Stimulated activated CD4-positive, alpha-beta T cell treated with anti-CD3 and anti-CD28 coated beads, TNF-alpha, amount 100 ng/mL, for 48 hours (primary cell): ENCODE results near the gene POFUT2.

Experiments used
- DNase-seq, 3 donors: peaks; one replicate each; pipeline ENCODE4 v3.0.0-alpha.2; 2020; ENCODE audit warnings: low read depth in 3 of 3

POFUT2 gene

DNA sequence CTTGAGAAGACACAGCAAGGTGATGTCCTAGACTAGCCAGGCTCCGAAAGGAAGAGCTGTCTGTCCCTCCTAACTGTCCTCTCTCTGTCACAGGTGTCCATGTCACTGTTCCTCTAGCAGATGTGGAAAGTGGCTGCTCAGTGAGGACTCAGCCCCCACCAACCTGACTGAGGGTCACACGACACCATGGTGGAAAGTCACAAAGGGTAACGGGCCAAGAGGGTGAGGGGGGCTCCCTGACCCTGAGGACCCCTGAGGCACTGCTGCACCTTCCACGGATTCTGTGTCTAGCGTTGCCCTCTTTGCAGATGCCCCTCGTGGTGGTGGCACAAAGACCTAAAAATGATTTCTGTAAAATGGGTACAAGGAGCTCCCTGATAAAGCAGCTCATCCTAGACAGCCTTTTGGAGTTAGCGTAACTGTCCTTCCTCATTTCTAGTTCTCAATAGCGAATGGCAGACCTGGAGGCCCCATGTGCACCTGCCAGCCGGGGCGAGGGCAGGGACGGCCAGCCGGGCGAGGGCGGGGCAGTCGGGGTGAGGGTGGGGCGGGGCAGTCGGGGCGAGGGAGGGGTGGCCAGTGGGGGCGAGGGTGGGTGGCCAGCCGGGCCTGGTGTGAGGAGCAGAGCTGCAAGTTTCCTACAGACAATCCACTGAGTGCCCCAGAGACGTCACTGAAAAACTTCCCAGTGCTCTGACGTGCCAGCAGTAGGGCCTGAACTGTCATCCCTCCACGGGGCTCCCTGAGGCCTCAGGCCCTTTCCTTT, 23.4 kb downstream of the POFUT2 start:
- no peak for DNase-seq

DNA sequence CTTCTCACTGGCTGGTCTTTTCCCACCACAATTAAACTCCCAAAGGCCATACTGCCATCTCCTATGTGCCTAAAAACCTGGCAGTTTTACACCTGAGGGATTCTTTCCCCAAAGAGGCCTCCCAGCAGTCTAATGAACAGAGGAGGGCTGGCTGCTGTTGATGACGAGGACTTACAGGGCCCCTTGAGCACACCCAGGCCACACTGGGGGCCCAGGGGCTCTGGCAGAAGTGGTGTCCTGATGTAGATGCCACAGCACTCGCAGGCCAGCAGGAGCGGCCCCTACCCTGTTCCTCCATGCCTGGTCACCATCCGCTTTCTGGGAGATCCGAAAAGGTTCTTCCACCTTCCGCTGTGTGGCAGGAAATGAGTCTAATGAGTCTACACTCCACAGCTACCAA, 24.2 kb downstream of the POFUT2 start:
- no peak for DNase-seq

DNA sequence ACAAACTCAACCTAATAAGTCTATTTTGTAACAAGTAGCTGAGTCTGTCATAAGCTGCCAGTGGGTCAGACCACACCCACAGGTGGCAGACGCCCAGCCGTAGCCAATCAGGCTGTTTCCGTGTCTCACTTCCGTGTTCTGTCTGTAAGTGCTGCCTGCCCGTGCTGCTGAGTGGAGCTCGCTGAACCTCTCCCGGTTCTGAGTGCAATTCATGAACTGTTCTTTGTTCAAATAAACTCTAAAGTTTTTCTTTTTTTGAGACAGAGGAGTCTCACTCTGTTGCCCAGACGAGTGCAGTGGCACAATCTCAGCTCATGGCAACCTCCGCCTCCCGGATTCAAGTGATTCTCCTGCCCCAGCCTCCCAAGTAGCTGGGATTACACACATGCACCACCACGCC, 25.1 kb downstream of the POFUT2 start:
- no peak for DNase-seq

DNA sequence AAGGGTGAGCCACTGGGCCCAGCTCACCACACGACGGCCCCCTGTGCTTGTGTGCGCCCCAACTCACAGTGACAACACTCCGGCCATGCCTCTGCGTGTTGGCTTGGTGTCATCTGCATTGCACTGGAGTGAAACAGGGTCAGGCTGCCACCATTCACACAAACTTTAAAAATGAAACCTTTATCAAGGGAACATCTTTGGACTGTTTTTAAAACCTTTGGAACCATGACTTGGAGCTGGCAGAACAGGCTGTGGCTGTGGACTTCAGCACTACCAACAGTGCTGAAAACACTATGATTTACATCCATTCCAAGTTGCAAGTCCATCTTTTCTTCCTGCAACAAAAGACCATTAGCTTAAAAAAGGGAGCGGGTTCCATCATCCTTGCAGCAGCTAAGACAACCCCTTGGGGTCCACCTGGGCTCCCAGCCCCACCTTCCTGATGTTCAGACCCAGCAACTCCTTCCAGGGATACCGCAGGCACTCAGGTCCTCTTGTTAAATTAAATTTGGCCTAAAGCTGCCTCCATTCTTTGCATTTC, 25.6 kb downstream of the POFUT2 start:
- no peak for DNase-seq

DNA sequence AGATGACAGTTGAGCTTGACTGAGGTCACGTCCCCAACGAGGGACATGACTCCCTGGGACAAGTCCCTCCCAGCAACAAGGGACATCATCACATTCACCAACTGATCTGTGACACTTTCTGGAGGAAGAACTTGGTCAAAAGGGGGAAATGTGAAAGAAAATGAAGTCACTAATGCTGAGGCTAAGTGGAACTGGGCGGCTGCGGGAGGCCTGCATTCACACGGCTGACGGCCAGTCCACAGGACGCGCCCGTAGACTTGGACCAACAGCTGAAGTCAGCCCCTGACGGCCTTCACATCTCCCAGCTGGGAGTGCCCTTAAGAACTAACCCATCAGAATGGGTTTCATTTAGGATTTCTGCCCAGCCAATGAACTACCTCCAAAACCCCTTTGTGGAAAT, 26.6 kb downstream of the POFUT2 start:
- DNase-seq, result no peak

DNA sequence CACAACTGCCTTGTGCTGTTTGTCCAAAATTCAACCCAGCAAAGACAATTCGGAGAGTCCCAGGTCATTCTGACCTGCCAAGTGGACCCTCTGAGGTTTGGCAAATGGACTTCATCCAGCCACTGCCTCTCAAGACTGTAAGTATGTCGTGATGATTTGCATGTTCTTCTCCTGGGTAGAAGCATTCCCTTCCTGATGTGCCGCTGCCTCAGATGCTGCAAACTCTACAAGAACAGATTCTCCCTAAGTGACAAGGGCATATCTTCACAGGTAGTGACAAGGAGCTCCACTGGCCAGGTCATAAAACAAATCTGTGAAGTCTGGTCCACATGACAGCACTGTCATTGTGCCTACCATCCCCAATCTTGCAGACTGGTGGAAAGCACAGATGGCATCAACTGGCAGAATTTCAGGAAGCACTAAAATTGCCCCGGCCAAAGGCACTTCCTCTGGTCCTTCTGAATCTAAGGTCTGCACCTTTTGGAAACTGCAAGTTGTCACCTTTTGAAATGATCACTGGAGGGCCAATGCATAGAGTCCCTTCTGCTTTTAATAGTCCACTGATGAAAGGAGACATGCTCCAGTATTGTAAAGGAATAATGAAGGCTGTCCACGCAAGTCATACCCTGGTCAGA, 27.4 kb downstream of the POFUT2 start:
- DNase-seq, result no peak

DNA sequence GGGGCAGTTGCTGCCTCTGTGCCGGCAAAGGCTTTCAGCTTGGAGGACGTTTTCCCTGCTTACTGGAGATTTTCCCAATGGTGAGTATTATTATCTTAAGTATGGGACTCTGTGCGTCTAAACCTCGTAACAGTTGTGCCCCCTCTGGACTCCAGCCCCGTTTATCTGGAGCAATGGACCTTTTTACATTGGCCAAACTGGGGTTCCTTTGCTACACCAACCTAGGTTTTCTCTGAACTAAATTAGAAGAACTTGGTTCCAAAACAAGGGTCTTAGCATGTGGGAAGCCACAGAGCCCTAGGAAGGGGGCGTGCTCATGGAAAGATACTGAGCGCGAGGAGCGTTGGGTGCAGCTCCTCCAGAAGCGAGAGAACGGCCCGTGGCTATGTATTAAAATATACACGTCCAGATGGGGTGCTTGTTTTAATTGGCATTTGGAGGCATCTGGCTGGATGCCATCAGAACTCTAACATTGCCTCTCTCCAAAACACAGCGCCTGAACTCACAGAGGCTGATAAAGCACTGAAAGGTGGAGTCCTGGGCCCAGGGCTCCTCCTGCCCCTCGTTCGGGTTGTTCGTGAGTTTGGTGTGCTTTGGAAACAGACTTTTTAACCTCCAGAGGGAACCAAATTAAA, 28.4 kb downstream of the POFUT2 start:
- no peak for DNase-seq

DNA sequence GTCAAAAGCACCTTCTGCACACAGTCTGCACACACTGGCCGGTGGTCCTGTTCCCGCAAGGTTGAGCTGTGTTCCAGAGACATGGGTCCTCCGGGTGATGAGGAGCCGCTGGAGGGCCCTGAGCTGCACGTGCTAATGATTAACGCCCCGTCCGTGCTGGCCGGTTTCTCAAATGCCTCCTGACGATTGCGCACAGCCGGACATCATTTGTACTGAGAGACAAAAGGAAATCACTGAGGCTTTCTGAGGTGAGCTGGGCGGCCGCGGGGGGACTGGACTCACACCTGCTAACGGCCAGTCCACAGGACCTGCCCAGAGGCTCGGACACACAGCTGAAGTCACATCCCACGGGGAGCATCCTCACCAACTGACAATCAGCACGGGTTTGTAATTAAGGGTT, 29.2 kb downstream of the POFUT2 start:
- DNase-seq, result no peak

DNA sequence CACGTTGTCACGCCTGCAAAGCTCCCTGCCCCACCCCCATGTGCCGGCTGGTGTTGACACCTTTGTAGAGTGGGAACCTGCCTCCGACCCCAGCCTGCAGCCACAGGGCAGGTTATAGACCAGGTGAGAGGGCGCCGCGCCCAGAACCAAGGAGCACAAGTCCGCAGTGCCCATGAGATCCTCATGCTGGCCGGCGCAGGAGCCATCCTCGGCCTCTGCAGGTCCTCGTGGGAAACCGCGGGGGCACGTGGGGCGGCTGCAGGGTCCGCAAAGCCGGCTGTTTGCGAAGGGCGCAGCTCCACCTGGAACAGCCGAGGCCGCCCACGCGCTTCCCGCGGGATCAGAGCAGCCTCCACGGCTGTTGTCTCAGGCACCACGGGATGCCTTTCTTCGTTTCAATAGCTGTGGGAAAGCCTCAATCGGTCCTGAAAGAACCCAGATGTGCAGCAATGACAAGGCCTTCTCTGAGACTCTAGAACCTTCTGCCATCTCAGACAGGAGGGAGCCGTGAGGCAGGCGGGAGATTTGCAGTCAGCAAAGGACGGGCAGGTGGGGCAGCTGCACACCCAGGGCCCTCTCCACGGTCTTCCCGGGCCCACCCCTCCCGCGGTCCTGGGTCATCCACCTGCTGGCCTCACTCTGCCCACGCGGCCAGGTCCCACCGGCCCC, 29.9 kb downstream of the POFUT2 start:
- DNase-seq, result no peak

DNA sequence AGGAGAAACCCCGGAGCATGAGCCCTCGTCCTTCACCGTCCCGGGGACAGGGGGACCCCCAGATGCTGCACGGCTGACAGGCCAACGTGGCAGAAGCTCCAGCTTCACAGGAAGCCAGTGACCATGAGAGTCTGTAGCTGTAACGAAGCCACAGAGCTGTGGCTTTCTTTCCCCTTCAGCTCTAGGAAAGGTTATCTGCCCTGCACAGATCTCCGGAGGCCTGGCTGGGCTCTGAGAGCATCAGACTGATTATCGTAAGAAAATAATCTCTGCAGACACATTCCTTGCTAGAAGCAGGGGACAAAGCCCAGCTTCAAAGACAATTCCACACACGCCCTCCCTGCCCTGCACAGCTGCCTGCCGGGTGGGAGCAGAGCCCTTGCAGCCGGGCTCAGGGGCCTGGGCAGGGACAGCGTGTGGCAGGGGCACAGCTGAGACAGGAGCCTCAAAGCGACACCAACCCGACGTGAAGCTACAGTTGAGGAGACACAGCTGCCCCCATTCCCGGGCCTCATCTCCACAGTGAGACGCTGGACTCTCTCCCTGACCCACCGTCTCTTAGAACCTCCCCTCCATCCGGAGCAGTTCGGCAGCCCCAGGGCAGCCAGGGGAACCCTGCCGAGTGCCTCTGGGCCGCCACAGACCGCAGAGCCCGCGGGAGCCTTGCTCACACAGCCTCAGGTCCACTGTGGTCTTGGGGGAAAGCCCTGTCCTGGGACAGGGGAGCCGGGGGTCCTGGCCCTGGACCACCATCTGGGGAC, 30.6 kb downstream of the POFUT2 start:
- DNase-seq, result no peak

DNA sequence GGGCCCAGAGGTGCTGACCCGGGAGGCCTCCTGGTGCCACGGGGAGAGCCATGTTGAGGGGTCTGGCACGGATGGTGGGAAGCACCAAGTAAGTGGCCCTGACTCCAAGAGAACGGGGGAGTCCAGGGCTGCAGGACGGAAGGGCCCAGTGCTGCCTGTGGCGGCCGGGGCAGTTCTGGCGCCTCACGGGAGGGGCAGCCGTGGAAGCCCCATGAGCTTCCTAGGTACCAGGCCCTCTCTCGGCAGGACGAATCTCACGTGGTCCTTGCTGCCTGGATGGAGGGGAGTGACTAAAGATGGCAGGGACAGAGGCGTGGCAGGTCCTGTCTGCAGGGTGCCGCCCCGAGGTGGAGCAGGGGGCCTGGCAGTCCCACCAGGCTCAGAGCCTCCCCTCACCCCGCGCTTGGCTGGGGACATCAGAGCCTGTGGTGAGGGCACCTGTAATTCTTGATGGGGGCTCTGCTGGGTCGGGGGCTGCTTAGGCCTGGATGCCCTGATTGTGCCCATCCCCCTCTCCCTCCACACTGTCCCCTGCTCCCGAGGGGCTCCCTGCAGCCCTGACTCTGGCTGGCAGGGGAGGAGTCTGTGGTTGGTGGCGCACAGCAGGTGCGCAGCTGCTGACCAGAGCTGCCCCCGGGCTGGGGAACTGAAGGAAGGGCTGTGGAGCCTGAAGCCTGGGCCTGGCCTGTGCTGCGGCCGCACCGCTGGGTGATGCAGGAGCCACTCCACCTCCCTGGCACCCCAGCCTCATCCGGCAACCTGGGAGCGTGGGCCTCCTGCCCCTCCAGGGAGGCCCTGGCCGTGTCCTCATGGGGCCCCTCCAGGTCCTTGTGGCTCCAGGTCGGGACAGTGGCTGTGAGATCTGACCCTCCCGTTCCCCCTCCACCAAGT, 31.4 kb downstream of the POFUT2 start:
- no peak for DNase-seq

DNA sequence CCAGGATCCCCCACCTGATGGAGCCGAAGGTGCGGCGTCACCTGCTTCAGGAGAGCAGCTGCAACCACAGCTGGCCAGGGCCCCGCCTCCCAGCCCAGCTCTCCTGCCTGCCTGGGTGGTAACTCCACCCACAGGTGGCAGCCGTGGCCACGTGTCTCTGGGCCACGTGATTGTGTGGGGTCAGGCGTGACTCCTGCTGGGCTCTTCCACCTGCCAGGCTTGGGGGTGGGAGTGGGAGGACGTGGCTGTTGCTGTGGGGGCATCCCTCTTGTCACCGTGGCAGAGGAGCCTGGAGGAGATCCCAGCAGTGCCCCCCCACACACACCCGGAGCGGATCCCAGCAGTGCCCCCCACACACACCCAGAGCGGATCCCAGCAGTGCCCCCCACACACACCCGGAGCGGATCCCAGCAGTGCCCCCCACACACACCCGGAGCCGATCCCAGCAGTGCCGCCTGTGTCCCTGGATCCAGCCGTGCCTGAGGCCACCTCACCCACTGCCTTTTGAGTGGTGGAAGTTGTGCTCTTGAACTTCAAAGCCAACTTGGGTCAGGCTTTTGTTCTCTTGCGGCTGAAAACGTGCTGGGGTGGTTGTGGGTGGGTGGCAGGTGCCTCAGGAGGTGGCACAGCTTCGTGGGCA, 32.2 kb downstream of the POFUT2 start:
- no peak for DNase-seq

DNA sequence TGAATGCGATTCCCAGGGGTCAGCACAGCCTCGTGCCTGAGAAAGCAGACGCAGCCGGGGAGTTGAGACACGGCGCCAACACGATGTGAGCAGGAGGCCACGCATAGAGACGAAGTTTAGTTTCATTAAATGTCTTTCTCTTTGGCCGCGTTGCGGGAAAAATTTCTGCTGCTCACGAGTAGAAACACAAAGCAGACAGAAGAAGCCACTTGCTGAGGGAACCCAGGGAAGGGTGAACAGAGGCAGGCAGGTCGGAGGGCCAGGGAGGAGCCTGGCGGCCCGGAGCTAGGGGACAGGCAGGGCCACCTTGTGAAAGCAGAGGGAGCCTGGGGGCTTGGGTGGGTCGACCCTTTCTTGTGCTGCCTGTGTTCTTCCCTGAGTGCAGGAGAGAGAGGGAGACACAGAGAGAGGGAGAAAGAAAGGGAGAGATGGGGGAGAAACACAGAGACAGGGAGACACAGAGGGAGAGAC, 33.2 kb downstream of the POFUT2 start:
- no peak for DNase-seq

DNA sequence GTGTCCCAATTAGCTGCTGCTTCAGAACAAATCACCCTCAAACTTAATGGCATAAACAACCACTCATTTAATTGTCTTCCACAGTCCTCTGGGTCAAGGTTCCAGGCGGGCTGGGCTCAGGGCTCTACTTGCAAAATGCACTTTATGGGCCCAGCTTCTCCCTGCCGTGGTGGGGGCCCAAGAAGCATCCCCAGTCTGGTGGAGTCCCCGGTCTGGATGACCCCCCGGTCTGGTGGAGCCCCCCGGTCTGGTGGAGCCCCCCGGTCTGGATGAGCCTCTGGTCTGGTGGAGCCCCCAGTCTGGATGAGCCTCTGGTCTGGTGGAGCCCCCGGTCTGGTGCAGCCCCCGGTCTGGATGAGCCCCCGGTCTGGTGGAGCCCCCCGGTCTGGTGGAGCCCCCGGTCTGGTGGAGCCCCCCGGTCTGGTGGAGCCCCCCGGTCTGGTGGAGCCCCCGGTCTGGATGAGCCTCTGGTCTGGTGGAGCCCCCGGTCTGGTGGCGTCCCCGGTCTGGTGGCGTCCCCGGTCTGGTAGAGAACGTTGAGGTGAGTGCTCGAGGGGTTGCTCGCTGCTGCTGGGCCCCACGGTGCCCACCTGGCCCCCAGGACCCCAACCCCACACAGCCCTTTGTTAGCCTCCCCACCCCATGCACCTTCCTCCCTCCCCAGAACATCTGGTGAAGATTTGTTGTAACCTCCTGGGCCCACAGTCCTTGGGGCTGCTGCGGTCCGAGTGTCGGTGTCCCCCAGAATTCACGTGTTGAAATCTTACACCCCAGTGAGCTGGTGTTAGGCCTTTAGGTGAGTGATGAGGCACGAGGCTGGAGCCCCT, 33.8 kb downstream of the POFUT2 start:
- no peak for DNase-seq

DNA sequence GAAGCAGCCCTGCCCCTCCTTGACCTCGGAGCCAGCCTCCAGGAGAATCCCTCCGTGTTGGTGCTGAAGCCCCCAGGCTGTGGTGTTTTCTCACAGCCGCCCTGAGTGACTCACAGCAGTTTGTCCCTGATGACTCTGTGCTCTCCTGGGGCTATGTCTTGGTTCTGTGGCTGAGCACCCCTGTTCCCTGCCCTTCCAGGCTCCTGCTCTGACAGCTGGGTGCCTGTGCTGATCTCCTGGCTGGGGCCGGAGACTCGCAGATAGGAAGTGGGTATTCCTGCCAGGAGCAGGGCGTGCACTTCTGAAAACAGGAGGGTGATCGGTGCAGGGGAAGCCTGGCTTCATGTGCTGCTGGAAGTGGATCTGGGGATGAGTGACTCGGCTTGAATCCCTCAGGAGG, 34.5 kb downstream of the POFUT2 start:
- no peak for DNase-seq

DNA sequence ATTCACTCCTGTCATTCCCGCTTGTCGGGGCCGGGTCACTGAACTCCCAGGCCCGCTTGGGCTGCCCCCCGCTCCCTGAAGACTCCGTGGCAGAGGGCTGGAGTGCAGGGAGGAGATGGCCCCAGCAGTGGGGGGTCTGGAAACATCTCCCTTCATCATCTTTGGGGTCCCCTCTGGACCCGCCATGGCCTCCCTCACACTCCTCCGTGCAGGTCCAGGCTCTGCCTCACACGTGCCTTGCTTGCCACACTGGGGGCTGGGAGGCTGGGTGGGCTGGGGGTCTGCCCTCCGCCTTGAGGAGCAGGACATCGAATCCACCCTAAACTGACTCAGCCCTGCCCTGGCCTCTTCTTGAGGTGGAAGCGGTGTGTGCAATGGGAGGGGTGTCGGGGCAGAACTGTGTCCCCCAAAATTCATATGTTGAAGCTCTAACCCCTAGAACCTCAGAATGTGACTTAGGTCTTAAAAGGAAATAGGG, 35.2 kb downstream of the POFUT2 start:
- no peak for DNase-seq

DNA sequence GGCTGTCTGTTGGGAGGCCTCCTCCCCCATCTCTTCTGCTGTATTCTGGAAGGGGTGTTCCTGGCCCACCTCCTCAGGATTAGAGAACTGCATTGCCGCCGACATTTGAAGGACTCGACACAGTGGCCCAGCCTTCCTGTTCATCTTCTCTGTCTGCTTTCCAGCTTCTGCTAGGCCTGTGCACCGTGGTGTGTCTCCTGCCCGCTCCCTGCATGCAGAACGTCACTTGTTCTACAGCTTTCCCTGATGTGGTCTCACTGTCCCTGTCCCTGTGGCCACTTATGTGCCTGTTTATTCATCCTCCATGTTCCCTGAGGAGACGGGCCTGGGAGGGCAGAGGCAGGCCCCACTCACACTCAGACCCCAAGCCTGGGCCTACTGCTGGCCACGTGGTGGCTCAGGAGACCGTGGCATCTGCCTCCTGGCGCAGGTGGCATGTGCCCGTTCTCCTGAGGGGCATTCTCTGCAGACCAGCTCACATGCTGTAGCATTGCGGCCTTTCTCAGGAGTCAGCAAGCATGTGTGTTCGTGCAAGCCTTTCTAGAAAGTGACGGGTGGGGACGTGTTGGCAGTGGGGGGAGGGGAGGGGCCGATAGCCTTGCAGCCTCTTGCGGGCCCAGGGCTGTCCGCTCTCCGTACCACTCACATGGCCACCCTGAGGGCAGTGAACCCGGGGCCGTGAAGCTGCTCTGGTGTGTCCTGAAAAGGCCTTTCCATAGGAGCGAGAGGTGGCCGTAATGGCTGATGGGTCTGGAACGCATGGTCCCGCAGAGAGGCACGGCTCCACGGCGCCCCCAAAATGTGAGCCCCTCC, 35.9 kb downstream of the POFUT2 start:
- DNase-seq, result no peak
